ENCODE measurements around the gene C11orf54. TPM values are rescaled to one million over a fixed set of nuclear protein-coding genes. Genes with fewer than 3 reads are reported as not detected.
A peak's percentile ranks its signal among the peaks of the same experiment; 100 is the strongest.

The C11orf54 gene
- total and polyA plus RNA-seq, 10 of the 15 experiments (the other 5 are each of a cell fraction or from before 2014, with no cell fraction given) = 15.1 to 32.3 (median 26.8) TPM

DNA sequence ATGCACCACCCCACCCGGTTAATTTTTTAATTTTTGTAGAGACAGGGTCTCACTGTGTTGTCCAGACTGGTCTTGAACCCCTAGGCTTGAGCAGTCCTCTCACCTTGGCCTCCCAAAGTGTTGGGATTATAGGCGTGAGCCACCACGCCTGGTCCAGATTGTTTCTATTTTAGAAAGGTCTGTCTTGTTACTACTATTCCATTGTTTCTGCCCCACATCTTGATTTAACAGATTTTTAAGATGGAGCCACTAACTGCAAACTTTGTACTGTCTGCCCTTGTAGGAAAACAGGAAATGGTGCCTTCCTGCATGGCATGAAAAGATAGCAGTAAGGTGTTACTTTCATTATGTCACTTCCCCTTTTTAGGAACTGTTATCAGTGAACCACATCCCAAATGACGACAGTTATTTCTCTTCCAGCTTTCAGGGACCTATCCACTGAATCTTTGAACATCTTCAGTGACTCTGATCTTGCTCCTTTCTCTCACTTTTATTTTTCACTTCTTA, 23.4 kb upstream of the C11orf54 start (continued):
- TF ChIP-seq, protein P1, sequence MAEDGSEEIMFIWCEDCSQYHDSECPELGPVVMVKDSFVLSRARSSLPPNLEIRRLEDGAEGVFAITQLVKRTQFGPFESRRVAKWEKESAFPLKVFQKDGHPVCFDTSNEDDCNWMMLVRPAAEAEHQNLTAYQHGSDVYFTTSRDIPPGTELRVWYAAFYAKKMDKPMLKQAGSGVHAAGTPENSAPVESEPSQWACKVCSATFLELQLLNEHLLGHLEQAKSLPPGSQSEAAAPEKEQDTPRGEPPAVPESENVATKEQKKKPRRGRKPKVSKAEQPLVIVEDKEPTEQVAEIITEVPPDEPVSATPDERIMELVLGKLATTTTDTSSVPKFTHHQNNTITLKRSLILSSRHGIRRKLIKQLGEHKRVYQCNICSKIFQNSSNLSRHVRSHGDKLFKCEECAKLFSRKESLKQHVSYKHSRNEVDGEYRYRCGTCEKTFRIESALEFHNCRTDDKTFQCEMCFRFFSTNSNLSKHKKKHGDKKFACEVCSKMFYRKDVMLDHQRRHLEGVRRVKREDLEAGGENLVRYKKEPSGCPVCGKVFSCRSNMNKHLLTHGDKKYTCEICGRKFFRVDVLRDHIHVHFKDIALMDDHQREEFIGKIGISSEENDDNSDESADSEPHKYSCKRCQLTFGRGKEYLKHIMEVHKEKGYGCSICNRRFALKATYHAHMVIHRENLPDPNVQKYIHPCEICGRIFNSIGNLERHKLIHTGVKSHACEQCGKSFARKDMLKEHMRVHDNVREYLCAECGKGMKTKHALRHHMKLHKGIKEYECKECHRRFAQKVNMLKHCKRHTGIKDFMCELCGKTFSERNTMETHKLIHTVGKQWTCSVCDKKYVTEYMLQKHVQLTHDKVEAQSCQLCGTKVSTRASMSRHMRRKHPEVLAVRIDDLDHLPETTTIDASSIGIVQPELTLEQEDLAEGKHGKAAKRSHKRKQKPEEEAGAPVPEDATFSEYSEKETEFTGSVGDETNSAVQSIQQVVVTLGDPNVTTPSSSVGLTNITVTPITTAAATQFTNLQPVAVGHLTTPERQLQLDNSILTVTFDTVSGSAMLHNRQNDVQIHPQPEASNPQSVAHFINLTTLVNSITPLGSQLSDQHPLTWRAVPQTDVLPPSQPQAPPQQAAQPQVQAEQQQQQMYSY (CRISPR knock-in tag; IDR thresholded peaks at IDR 0.05) = no peak
- TF ChIP-seq ZNF687 (IDR thresholded peaks at IDR 0.05) = peak; percentile 82
- no peak for TF ChIP-seq SREBF2 (IDR thresholded peaks at IDR 0.05; ENCODE audit: low read length)
- no peak for TF ChIP-seq ZNF274 (IDR thresholded peaks at IDR 0.05; ENCODE audit: insufficient read depth, insufficient read length)
- TF ChIP-seq PAX5 (IDR thresholded peaks at IDR 0.05; ENCODE audit: borderline replicate concordance, low read depth, low read length) = 0 out of 2 replicates have a peak, but pooled peaks have one; percentile 58
- TF ChIP-seq, protein P2, sequence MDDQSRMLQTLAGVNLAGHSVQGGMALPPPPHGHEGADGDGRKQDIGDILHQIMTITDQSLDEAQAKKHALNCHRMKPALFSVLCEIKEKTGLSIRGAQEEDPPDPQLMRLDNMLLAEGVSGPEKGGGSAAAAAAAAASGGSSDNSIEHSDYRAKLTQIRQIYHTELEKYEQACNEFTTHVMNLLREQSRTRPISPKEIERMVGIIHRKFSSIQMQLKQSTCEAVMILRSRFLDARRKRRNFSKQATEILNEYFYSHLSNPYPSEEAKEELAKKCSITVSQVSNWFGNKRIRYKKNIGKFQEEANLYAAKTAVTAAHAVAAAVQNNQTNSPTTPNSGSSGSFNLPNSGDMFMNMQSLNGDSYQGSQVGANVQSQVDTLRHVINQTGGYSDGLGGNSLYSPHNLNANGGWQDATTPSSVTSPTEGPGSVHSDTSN (IDR thresholded peaks at IDR 0.05; ENCODE audit: insufficient replicate concordance, low read depth, low read length) = no peak
- TF ChIP-seq E2F8 (IDR thresholded peaks at IDR 0.05; ENCODE audit: low read depth, partially characterized antibody) = peak; percentile 25
- TF ChIP-seq SMC3 (IDR thresholded peaks at IDR 0.05; ENCODE audit: borderline replicate concordance, low read length) = no peak
- TF ChIP-seq SIN3A (IDR thresholded peaks at IDR 0.05; ENCODE audit: low read depth, low read length) = no peak
- TF ChIP-seq, protein P3, sequence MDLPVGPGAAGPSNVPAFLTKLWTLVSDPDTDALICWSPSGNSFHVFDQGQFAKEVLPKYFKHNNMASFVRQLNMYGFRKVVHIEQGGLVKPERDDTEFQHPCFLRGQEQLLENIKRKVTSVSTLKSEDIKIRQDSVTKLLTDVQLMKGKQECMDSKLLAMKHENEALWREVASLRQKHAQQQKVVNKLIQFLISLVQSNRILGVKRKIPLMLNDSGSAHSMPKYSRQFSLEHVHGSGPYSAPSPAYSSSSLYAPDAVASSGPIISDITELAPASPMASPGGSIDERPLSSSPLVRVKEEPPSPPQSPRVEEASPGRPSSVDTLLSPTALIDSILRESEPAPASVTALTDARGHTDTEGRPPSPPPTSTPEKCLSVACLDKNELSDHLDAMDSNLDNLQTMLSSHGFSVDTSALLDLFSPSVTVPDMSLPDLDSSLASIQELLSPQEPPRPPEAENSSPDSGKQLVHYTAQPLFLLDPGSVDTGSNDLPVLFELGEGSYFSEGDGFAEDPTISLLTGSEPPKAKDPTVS (IDR thresholded peaks at IDR 0.05; ENCODE audit: low read depth, low read length) = no peak
- TF ChIP-seq, protein P4, sequence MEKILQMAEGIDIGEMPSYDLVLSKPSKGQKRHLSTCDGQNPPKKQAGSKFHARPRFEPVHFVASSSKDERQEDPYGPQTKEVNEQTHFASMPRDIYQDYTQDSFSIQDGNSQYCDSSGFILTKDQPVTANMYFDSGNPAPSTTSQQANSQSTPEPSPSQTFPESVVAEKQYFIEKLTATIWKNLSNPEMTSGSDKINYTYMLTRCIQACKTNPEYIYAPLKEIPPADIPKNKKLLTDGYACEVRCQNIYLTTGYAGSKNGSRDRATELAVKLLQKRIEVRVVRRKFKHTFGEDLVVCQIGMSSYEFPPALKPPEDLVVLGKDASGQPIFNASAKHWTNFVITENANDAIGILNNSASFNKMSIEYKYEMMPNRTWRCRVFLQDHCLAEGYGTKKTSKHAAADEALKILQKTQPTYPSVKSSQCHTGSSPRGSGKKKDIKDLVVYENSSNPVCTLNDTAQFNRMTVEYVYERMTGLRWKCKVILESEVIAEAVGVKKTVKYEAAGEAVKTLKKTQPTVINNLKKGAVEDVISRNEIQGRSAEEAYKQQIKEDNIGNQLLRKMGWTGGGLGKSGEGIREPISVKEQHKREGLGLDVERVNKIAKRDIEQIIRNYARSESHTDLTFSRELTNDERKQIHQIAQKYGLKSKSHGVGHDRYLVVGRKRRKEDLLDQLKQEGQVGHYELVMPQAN (conservative IDR thresholded peaks at IDR 0.05) = no peak
- 0 out of 2 replicates have a peak, but pooled peaks have one; percentile 18 for TF ChIP-seq SREBF1 (IDR thresholded peaks at IDR 0.05; ENCODE audit: low read length)
- TF ChIP-seq BACH1 (IDR thresholded peaks at IDR 0.05; ENCODE audit: borderline replicate concordance) = peak; percentile 68; the same call in 1 of the 2 replicates
- TF ChIP-seq NBN (IDR thresholded peaks at IDR 0.05) = peak; percentile 78
